Measurements from ENCODE around the gene UGT1A10. TPM values are rescaled to one million over a fixed set of nuclear protein-coding genes. Genes with fewer than 3 reads are reported as not detected.
"Not testable (repeated sequence)": the region's sequence is repeated elsewhere in the genome, so short reads cannot be mapped to it uniquely, and the experiment has no call there.

UGT1A10 gene
- total RNA-seq, 2 experiments from 2014 or later = not detected

- TF ChIP-seq, protein P1, sequence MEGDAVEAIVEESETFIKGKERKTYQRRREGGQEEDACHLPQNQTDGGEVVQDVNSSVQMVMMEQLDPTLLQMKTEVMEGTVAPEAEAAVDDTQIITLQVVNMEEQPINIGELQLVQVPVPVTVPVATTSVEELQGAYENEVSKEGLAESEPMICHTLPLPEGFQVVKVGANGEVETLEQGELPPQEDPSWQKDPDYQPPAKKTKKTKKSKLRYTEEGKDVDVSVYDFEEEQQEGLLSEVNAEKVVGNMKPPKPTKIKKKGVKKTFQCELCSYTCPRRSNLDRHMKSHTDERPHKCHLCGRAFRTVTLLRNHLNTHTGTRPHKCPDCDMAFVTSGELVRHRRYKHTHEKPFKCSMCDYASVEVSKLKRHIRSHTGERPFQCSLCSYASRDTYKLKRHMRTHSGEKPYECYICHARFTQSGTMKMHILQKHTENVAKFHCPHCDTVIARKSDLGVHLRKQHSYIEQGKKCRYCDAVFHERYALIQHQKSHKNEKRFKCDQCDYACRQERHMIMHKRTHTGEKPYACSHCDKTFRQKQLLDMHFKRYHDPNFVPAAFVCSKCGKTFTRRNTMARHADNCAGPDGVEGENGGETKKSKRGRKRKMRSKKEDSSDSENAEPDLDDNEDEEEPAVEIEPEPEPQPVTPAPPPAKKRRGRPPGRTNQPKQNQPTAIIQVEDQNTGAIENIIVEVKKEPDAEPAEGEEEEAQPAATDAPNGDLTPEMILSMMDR (IDR thresholded peaks at IDR 0.05) = no peak
- no peaks in the 10 kb centered on the region for H3K36me3 Mint-ChIP-seq (ENCODE audit: low read depth)
- intact Hi-C loops (cut with micrococcal nuclease) = no loop called here
- ChIA-PET CTCF (no interaction called here), POLR2A (interaction anchor here (0.7 kb wide), 1 partner anchor 632 kb away, joined by 3 read pairs; no protein-coding TSS in a partner anchor)
- H3K27me3 Mint-ChIP-seq = peaks cover 16% of the 10 kb centered on the region
- H3K4me3 Mint-ChIP-seq = no peak overlapping the region
- peaks cover 11% of the 10 kb centered on the region for H3K9me3 Mint-ChIP-seq
- DNase-seq (no peak), ATAC-seq (no peak)
- no peaks in the 10 kb centered on the region for H3K4me1 Mint-ChIP-seq (ENCODE audit: low read depth)
- H3K27ac Mint-ChIP-seq = no peak overlapping the region
Measured at GRCh38 chr2:233611284-233611683, 25.0 kb upstream of the UGT1A10 start.

DNA sequence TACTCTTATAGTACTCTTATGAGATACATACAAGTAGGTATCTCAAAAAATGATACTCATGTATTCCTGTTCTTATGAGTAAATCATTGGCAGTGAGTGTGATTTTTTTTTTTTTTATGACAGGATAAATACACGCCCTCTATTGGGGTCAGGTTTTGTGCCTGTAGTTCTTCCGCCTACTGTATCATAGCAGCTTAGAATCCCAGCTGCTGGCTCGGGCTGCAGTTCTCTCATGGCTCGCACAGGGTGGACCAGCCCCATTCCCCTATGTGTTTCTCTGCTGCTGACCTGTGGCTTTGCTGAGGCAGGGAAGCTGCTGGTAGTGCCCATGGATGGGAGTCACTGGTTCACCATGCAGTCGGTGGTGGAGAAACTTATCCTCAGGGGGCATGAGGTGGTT, 18.8 kb upstream of the UGT1A10 start, which contains the start of gene UGT1A8:
UGT1A8 (plus strand) TSS at position 158 of the 400 bp plus-strand sequence; CDS start at position 233, 75 bp downstream.
- H3K4me1 Mint-ChIP-seq (ENCODE audit: low read depth); intact Hi-C loops (cut with micrococcal nuclease); H3K36me3 Mint-ChIP-seq (ENCODE audit: low read depth); CTCF ChIA-PET; H3K9me3 Mint-ChIP-seq; ATAC-seq; H3K27ac Mint-ChIP-seq; H3K4me3 Mint-ChIP-seq; POLR2A ChIA-PET; DNase-seq: not testable (repeated sequence)
- peaks cover 28% of the 10 kb centered on the region for H3K27me3 Mint-ChIP-seq

DNA sequence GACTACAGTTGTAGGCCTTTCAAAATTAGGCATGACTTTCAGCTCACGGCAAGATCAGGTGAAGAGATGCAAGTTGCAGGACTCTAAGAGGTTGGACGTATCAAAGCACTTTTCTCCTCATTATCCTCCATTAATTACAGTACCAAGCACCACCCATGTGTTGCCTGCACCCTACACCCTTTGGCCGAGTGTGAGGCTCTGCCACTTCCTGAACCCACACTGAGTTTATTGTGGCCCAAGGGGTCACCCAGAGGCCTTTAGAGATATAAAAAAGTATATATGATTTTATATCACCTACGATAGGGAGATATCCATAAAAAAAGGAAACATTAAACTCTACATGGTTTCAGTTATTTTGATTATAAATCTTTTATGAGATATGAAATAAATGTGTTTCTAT, 16.0 kb upstream of the UGT1A10 start:
- ChIA-PET CTCF (no interaction called here), POLR2A (no interaction called here)
- Mint-ChIP-seq H3K9me3 (peaks cover 2% of the 10 kb centered on the region), H3K27ac (no peak overlapping the region), H3K27me3 (peaks cover 24% of the 10 kb centered on the region), H3K36me3 (ENCODE audit: low read depth) (no peaks in the 10 kb centered on the region), H3K4me1 (ENCODE audit: low read depth) (no peaks in the 10 kb centered on the region), H3K4me3 (no peak overlapping the region)
- ATAC-seq = no peak
- intact Hi-C loops (cut with micrococcal nuclease) = no loop called here
- TF ChIP-seq, protein P1 (IDR thresholded peaks at IDR 0.05) = no peak
- no peak for DNase-seq

GRCh38 chr2:233621863-233622262, 14.4 kb upstream of the UGT1A10 start:
- peaks cover 19% of the 10 kb centered on the region for H3K27me3 Mint-ChIP-seq
- H3K4me3 Mint-ChIP-seq; ATAC-seq; H3K27ac Mint-ChIP-seq; DNase-seq; H3K4me1 Mint-ChIP-seq (ENCODE audit: low read depth); H3K36me3 Mint-ChIP-seq (ENCODE audit: low read depth); POLR2A ChIA-PET; H3K9me3 Mint-ChIP-seq; intact Hi-C loops (cut with micrococcal nuclease); CTCF ChIA-PET: not testable (repeated sequence)

GRCh38 chr2:233627331-233628025, 8.8 kb upstream of the UGT1A10 start:
- no peak for ATAC-seq
- intact Hi-C loops (cut with micrococcal nuclease) = no loop called here
- CTCF ChIA-PET = no interaction called here
- no peaks in the 10 kb centered on the region for H3K4me1 Mint-ChIP-seq (ENCODE audit: low read depth)
- POLR2A ChIA-PET = interaction anchor here (0.7 kb wide), 1 partner anchor 54 kb away, joined by 3 read pairs; no protein-coding TSS in a partner anchor
- no peak overlapping the region for H3K27ac Mint-ChIP-seq
- DNase-seq = no peak
- H3K9me3 Mint-ChIP-seq = peaks cover 9% of the 10 kb centered on the region
- peaks cover 13% of the 10 kb centered on the region for H3K27me3 Mint-ChIP-seq
- no peaks in the 10 kb centered on the region for H3K36me3 Mint-ChIP-seq (ENCODE audit: low read depth)
- H3K4me3 Mint-ChIP-seq = no peak overlapping the region
- TF ChIP-seq, protein P1 (IDR thresholded peaks at IDR 0.05) = no peak

- POLR2A ChIA-PET = no interaction called here
- Mint-ChIP-seq H3K27me3 (peaks cover 11% of the 10 kb centered on the region), H3K27ac (no peak overlapping the region), H3K36me3 (ENCODE audit: low read depth) (no peaks in the 10 kb centered on the region), H3K4me3 (no peak overlapping the region), H3K9me3 (no peaks in the 10 kb centered on the region), H3K4me1 (ENCODE audit: low read depth) (peaks cover 7% of the 10 kb centered on the region)
- DNase-seq (peak; percentile 10), ATAC-seq (no peak)
- TF ChIP-seq, protein P1 (IDR thresholded peaks at IDR 0.05) = no peak
- CTCF ChIA-PET = no interaction called here
- intact Hi-C loops (cut with micrococcal nuclease) = no loop called here
Measured at GRCh38 chr2:233638836-233639235, 2.6 kb downstream of the UGT1A10 start.

All from activated CD8-positive, alpha-beta T cell treated with anti-CD3 and anti-CD28 coated beads for 36 hours (primary cell).